CD4-positive, alpha-beta T cell treated with Interleukin-12 subunit alpha and Interleukin-12 subunit beta, for 1 hour (primary cell): Measurements from ENCODE around the gene TBX10.
"Not testable (repeated sequence)": the region's sequence is repeated elsewhere in the genome, so short reads cannot be mapped to it uniquely, and the experiment has no call there.

Experiments used
- DNase-seq: peaks from one replicate; pipeline ENCODE4 v3.0.0-alpha.2; 2020

Gene TBX10

DNA sequence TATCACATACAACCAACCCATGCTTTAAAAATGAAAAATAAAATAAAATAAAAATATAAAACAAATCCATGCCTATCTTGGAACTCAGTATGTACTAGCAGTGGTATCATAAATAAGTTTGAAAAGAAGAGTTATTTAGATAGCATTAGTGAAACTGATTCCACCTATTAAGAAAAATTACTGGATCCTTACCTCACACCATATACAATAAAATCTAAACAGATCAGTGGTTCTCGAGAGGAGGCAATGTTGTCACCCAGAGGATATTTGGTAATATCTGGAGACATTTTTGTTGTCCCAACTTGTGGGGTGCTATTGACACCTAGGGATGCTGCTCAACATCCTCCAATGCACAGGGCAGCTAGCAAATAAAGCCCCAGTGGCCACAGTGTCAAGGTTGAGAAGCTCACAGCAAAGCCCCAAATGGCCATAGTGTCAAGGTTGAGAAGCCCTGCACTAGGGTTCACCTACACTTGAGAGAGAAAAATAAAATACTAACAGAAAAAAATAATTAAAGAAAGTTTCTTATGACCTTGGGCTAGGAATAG lies 42.7 kb downstream of the TBX10 start:
- no peak for DNase-seq

DNA sequence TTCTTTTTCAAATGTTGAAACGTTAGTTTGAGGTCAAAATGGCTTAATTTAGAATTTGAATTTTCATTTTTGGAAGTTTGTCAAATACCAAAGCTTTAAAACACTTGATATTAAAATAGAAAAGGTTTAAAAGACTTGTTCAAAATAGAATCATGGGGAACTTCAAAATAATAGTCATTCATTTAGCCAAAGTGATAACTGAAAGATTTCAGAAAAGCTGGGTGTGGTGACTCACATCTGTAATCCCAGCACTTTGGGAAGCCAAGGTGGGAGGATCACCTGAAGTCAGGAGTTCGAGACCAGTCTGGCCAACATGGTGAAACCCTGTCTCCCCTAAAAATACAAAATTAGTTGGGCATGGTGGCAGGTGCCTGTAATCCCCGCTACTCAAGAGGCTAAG lies 45.1 kb downstream of the TBX10 start:
- no peak for DNase-seq

DNA sequence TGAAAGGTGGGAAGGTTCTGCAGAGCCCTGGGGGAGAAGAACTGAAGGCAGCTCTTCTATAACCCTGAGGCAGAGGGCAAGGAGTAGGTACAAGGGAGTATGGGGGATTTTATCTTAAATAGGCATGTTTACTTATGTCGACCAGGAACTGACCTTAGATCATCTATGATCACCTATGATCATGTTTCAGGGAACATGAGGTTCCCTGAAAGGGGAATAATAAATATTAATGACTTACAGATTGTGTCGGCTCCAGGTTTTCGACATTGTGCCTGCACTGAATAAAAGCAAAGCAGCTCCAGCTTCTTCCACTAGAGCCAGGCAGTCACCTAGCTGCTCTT lies 46.0 kb downstream of the TBX10 start:
- DNase-seq: no peak

DNA sequence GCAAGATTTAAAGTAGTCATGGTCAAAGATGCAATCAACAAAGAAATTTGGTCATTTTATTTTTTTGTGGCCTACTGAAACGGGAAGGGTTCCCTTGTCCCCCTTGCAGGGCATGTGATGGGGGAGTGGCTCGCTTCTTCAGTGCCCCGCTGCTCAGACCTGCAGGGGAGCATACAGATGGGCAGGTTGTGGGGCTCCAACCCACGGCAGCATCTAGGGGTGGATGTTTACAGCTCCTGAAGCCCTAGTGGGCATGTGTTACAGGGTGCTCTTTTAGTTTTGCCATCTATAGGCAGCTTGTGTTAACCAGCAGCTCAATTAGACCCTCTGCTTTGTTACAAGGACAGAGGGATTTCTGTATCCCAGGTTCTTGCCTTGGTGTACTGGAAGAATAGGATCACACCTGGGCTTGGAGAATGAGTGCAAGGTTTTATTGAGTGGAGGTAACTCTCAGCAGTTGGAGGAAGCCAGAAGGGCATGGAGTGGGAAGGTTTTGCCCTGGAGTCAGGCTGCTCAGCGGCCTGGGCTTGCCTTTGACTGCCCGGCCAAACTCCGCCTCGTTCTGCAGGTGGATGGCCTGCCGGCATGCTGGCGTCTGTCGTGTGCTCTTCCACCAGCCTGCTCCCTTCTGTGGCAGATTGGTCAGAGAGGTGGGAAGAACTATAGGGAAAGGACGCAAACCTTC lies 46.5 kb downstream of the TBX10 start:
- no peak for DNase-seq

DNA sequence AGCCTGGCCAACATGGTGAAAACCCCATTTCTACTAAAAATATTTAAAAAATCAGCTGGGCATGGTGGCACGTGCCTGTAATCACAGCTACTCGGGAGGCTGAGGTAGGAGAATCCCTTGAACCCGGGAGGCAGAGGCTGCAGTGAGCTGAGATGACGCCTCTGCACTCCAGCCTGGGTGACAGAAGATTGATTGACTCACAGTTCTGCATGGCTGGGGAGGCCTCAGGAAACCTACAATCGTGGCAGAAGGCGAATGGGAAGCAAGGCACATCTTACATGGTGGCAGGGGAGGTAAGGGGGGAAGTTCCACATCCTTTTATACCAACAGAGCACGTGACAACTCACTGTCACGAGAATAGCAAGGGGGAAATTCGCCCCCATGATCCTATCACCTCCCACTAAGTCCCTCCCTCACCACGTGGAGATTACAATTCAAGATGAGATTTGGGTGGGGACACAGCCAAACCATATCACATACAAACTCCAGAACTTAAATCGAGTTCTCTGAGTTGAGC lies 50.6 kb downstream of the TBX10 start:
- DNase-seq: not testable (repeated sequence)

DNA sequence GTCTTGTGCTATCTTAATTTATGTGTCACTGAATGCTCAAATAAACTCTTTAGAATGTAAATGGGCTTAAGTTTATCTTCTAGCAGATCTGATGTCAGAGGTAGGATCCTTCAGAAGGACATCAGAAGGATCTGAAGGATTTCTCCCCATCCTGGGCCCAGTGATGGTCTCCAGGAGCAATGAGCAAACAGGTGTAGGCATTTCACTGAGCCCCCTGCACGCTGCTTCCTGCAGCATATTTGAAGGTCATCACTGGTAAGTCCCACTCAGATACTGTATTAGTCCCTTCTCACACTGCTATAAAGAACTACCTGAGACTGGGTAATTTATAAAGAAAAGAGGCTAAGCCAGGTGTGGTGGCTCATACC lies 51.4 kb downstream of the TBX10 start:
- no peak for DNase-seq

DNA sequence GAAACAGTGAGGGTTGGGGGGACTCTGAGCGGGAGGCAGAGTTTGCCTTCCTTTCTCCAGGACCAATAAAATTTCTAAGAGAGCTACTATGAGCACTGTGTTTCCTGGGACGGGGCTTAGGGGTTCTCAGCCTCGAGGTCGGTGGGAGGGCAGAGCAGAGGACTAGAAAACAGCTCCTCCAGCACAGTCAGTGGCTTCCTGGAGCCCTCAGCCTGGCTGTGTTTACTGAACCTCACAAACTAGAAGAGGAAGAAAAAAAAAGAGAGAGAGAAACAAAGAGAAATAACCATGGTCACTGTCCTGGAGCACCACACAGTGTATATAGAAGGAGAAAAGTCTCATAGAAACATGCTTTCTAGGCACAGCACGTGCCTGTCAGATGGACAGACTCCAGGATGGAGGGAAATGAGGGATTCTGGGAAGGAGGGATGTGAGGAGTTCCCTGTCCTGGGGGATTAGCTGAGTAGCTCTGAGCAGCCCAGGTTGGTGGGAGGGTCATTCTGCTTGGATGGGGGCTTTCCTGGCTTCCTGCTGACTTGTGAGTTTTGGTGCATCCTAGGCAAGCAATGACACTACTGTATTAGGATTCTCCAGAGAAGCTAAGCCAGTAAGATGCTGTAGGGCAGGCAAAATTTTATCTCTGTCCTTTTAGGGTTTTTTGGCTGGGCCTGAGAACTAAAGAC lies 52.9 kb downstream of the TBX10 start:
- DNase-seq: no peak

DNA sequence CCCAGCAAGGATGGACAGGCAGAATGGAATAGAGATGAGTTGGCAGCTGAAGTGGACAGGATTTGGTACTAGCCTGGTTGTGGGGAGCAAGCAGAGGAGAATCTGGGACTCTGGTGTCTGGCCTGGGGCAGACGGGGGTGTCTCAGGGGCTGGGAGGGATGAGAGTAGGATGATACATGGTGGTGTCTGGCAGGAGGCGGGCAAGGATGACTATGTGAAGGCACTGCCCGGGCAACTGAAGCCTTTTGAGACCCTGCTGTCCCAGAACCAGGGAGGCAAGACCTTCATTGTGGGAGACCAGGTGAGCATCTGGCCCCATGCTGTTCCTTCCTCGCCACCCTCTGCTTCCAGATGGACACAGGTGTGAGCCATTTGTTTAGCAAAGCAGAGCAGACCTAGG lies 53.7 kb downstream of the TBX10 start:
- DNase-seq: no peak

DNA sequence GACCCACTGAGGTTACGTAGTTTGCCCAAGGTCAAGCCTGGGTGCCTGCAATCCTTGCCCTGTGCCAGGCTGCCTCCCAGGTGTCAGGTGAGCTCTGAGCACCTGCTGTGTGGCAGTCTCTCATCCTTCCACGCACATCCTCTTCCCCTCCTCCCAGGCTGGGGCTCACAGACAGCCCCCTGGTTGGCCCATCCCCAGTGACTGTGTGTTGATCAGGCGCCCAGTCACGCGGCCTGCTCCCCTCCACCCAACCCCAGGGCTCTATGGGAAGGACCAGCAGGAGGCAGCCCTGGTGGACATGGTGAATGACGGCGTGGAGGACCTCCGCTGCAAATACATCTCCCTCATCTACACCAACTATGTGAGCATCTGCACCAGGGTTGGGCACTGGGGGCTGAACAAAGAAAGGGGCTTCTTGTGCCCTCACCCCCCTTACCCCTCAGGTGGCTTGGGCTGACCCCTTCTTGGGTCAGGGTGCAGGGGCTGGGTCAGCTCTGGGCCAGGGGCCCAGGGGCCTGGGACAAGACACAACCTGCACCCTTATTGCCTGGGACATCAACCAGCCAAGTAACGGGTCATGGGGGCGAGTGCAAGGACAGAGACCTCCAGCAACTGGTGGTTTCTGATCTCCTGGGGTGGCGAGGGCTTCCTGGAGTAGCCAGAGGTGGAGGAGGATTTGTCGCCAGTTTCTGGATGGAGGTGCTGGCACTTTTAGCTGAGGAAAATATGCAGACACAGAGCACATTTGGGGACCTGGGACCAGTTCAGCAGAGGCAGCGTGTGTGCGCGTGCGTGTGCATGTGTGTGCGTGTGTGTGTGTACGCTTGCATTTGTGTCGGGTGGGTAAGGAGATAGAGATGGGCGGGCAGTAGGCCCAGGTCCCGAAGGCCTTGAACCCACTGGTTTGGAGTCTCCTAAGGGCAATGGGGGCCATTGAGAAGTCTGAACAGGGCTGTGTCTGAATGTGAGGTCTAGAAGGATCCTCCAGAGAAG lies 54.4 kb downstream of the TBX10 start:
- DNase-seq: no peak

DNA sequence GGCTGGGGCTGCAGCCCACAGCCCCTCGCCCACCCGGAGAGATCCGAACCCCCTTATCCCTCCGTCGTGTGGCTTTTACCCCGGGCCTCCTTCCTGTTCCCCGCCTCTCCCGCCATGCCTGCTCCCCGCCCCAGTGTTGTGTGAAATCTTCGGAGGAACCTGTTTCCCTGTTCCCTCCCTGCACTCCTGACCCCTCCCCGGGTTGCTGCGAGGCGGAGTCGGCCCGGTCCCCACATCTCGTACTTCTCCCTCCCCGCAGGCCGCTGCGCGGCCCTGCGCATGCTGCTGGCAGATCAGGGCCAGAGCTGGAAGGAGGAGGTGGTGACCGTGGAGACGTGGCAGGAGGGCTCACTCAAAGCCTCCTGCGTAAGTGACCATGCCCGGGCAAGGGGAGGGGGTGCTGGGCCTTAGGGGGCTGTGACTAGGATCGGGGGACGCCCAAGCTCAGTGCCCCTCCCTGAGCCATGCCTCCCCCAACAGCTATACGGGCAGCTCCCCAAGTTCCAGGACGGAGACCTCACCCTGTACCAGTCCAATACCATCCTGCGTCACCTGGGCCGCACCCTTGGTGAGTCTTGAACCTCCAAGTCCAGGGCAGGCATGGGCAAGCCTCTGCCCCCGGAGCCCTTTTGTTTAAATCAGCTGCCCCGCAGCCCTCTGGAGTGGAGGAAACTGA lies 55.2 kb downstream of the TBX10 start:
- DNase-seq: peak; percentile 23

DNA sequence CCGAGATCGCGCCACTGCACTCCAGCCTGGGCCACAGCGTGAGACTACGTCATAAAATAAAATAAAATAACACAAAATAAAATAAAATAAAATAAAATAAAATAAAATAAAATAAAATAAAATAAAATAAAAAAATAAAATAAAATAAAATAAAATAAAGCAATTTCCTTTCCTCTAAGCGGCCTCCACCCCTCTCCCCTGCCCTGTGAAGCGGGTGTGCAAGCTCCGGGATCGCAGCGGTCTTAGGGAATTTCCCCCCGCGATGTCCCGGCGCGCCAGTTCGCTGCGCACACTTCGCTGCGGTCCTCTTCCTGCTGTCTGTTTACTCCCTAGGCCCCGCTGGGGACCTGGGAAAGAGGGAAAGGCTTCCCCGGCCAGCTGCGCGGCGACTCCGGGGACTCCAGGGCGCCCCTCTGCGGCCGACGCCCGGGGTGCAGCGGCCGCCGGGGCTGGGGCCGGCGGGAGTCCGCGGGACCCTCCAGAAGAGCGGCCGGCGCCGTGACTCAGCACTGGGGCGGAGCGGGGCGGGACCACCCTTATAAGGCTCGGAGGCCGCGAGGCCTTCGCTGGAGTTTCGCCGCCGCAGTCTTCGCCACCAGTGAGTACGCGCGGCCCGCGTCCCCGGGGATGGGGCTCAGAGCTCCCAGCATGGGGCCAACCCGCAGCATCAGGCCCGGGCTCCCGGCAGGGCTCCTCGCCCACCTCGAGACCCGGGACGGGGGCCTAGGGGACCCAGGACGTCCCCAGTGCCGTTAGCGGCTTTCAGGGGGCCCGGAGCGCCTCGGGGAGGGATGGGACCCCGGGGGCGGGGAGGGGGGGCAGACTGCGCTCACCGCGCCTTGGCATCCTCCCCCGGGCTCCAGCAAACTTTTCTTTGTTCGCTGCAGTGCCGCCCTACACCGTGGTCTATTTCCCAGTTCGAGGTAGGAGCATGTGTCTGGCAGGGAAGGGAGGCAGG lies 56.0 kb downstream of the TBX10 start, which contains the start of gene GSTP1:
GSTP1 (plus strand) TSS at position 566 of the 958 bp plus-strand sequence; CDS start at position 598, 32 bp downstream.
- peak; percentile 77 for DNase-seq

DNA sequence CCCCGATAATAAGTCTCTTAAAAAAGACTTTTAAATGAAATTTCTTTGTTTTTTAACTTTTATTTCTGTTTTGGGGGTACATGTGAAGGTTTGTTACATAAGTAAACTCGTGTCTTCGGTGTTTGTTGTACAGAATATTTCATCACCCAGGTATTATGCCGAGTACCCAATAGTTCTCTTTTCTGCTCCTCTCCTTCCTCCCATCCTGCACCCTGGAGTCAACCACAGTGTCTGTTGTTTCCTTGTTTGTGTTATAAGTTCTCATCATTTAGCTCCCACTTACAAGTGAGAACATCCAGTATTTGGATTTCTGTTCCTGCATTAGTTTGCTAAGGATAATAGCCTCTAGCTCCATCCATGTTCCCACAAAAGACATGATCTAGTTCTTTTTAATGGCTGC lies 57.6 kb downstream of the TBX10 start:
- DNase-seq: no peak

DNA sequence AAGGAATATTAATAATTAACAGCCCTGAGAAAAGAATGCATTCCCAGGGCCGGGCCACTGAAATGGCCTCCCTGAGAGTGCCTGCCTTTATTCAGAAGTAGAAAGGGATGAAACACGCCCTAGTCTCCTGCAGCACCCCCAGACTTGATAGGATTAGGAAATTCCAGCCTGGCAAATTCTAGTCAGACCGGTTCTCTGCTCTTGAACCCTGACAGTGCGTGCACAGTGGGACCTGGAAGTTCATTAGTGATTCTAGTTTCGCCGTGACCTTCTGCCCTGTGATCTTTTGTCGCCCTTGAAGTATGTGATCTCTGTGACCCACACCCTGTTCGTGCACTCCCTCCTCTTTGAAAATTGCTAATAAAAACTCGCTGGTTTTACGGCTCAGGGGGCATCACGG lies 58.1 kb downstream of the TBX10 start:
- no peak for DNase-seq
